H1 (cell line): ENCODE results near the gene MGAT2.

ENCODE experiments used
- BACH1 ChIP-seq: IDR thresholded peaks from 2 replicates; pipeline ENCODE4 v1.6.1; 2012; ENCODE audit warnings: low read length, improper control_type of control experiment
- CBX5 ChIP-seq: fragments of 300-800, 300-1000 bp; sonication (generic); IDR thresholded peaks from 2 replicates; pipeline ENCODE4 v1.7.1; 2016; ENCODE audit warnings: antibody characterized with exemption, low read length, low read depth
- CHD1 ChIP-seq: IDR thresholded peaks from 2 replicates; pipeline ENCODE4 v1.6.1; 2012; ENCODE audit warnings: low read depth, low read length, improper control_type of control experiment
- CTCF ChIP-seq, 3 experiments: IDR thresholded peaks; 1 replicate in 2 of 3; 2 replicates in 1 of 3; pipeline versions ENCODE4 v1.5.1 to v1.6.1; 2011; ENCODE audit warnings: low read length in 3 of 3, mild to moderate bottlenecking in 3 of 3, inconsistent platforms in 2 of 3, low read depth in 1 of 3, moderate library complexity in 1 of 3; ENCODE audit not compliant: insufficient read depth in 1 of 3; ENCODE audit errors: control extremely low read depth in 1 of 3
- HDAC6 ChIP-seq: IDR thresholded peaks from one replicate; pipeline ENCODE4 v1.7.1; 2012; ENCODE audit warnings: low read depth, mild to moderate bottlenecking, inconsistent platforms, low read length, moderate library complexity
- MAX ChIP-seq: IDR thresholded peaks from 2 replicates; pipeline ENCODE4 v1.6.1; 2012; ENCODE audit warnings: inconsistent platforms
- POLR2A ChIP-seq, 2 experiments: IDR thresholded peaks; 1 replicate in 1 of 2; 2 replicates in 1 of 2; pipeline ENCODE4 v1.6.1; 2011; ENCODE audit warnings: low read depth in 2 of 2, low read length in 2 of 2, mild to moderate bottlenecking in 2 of 2; ENCODE audit errors: control extremely low read depth in 1 of 2
- POLR2AphosphoS5 ChIP-seq: IDR thresholded peaks from 2 replicates; pipeline ENCODE4 v1.6.1; 2011; ENCODE audit warnings: low read depth, low read length
- SIN3A ChIP-seq, 2 experiments: IDR thresholded peaks in 1 of 2; conservative IDR thresholded peaks in 1 of 2; 2 replicates each; pipeline ENCODE4 v1.6.1; 2011 to 2012; ENCODE audit warnings: low read length in 2 of 2, improper control_type of control experiment in 1 of 2, low read depth in 1 of 2, mild to moderate bottlenecking in 1 of 2
- SIRT6 ChIP-seq: IDR thresholded peaks from one replicate; pipeline ENCODE4 v1.7.1; 2012; ENCODE audit warnings: low read length, inconsistent platforms
- TBP ChIP-seq: IDR thresholded peaks from 2 replicates; pipeline ENCODE4 v1.6.1; 2011; ENCODE audit warnings: low read depth, low read length, improper control_type of control experiment
- TCF12 ChIP-seq: IDR thresholded peaks from 2 replicates; pipeline ENCODE4 v1.6.1; 2011; ENCODE audit warnings: low read depth, mild to moderate bottlenecking, low read length
- YY1 ChIP-seq: IDR thresholded peaks from 2 replicates; pipeline ENCODE4 v1.6.1; 2011; ENCODE audit warnings: low read depth, mild to moderate bottlenecking, low read length

GRCh38 chr14:49642163-49642562 lies 21.6 kb downstream of the MGAT2 start:
- TF ChIP-seq CTCF (IDR thresholded peaks at IDR 0.05; ENCODE audit: control extremely low read depth in 1 of 3, insufficient read depth in 1 of 3, low read depth in 1 of 3, low read length in 3 of 3) (no peak), MAX (no peak), POLR2AphosphoS5 (no peak), BACH1 (no peak), POLR2A (IDR thresholded peaks at IDR 0.05; ENCODE audit: control extremely low read depth in 1 of 2, low read depth in 2 of 2, low read length in 2 of 2) (no peak), SIRT6 (no peak), SIN3A (conservative IDR thresholded peaks at IDR 0.05 in 1 of 2, IDR thresholded peaks at IDR 0.05 in 1 of 2; ENCODE audit: low read depth in 1 of 2, low read length in 2 of 2) (no peak), YY1 (no peak), TCF12 (no peak), HDAC6 (no peak), CHD1 (no peak), TBP (no peak), CBX5 (no peak)
